Keratinocyte (primary cell): ENCODE measurements around the gene CHST12.

Source experiments
- EZH2 ChIP-seq: IDR thresholded peaks from one replicate; pipeline ENCODE4 v1.6.1; 2012; ENCODE audit warnings: inconsistent platforms, mild to moderate bottlenecking, low read length, moderate library complexity
- TF ChIP-seq, protein P1 (sequence below), 3 experiments: IDR thresholded peaks in 1 of 3; conservative IDR thresholded peaks in 1 of 3; optimal IDR thresholded peaks in 1 of 3; 2 replicates in 2 of 3; 3 replicates in 1 of 3; pipeline versions ENCODE3 to v1.5.1; 2011; ENCODE audit warnings: low read length in 3 of 3, mild to moderate bottlenecking in 3 of 3, moderate library complexity in 2 of 3, control low read depth in 1 of 3, inconsistent platforms in 1 of 3; ENCODE audit not compliant: insufficient read depth in 2 of 3; ENCODE audit errors: extremely low read depth in 1 of 3

DNA sequence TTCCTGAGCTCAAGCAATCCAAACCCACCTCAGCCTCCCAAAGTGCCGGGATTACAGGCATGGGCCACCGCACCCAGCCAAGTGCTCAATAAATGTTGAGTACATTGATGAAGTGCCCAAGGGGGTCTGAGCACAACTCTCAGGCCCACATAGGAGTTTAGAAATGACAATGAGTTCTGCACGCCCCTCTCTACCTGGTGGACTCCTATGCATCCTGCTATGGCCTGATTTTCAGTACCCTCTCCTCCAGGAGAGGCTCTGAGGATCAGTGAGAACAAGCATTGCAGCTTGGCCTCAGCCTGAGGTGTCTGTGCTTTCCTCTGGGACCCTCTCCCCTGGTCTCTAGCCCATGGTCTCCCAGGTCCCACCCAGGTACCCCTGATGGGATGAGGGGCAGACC, 93.7 kb downstream of the CHST12 start:
- TF ChIP-seq, protein P1, sequence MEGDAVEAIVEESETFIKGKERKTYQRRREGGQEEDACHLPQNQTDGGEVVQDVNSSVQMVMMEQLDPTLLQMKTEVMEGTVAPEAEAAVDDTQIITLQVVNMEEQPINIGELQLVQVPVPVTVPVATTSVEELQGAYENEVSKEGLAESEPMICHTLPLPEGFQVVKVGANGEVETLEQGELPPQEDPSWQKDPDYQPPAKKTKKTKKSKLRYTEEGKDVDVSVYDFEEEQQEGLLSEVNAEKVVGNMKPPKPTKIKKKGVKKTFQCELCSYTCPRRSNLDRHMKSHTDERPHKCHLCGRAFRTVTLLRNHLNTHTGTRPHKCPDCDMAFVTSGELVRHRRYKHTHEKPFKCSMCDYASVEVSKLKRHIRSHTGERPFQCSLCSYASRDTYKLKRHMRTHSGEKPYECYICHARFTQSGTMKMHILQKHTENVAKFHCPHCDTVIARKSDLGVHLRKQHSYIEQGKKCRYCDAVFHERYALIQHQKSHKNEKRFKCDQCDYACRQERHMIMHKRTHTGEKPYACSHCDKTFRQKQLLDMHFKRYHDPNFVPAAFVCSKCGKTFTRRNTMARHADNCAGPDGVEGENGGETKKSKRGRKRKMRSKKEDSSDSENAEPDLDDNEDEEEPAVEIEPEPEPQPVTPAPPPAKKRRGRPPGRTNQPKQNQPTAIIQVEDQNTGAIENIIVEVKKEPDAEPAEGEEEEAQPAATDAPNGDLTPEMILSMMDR (optimal IDR thresholded peaks at IDR 0.05 in 1 of 3, IDR thresholded peaks at IDR 0.05 in 1 of 3, conservative IDR thresholded peaks at IDR 0.05 in 1 of 3; ENCODE audit: extremely low read depth in 1 of 3, insufficient read depth in 2 of 3, low read length in 3 of 3): no peak
- TF ChIP-seq EZH2: no peak
